Measurements from ENCODE around the gene DSCAM.
"Not testable (repeated sequence)": the region's sequence is repeated elsewhere in the genome, so short reads cannot be mapped to it uniquely, and the experiment has no call there.

GRCh38 chr21:40439581-40439980 is 407.4 kb downstream of the DSCAM start:
- not testable (repeated sequence) for TF ChIP-seq POLR2AphosphoS5 (IDR thresholded peaks at IDR 0.05); CTCF (IDR thresholded peaks at IDR 0.05 in 8 of 11, conservative IDR thresholded peaks at IDR 0.05 in 3 of 11)

All from spleen (tissue), 7 donors.